GM21786 (cell line): Measurements from ENCODE around the gene CSRNP2.
"Not testable (repeated sequence)": the region's sequence is repeated elsewhere in the genome, so short reads cannot be mapped to it uniquely, and the experiment has no call there.

ENCODE experiments used
- ATAC-seq: cut with Tn5 transposase; IDR thresholded peaks from one replicate; pipeline ENCODE4 v1.9.1; 2021; ENCODE audit not compliant: unreplicated experiment

The CSRNP2 gene

GRCh38 chr12:51028126-51028812 lies 55.1 kb downstream of the CSRNP2 start:
- ATAC-seq: no peak

GRCh38 chr12:51027342-51027835 lies 56.0 kb downstream of the CSRNP2 start:
- ATAC-seq: no peak

GRCh38 chr12:51025836-51026638 lies 57.4 kb downstream of the CSRNP2 start, which contains the start of gene SLC11A2:
TSS of gene SLC11A2 (minus strand) at chr12:51026384. CDS start at chr12:51010728, 15,656 bp downstream.
- peak; percentile 85 for ATAC-seq

GRCh38 chr12:51025338-51025835 lies 58.0 kb downstream of the CSRNP2 start:
- ATAC-seq: no peak

- ATAC-seq: no peak
Observed at GRCh38 chr12:51023625-51024382, 59.6 kb downstream of the CSRNP2 start.

- ATAC-seq: no peak
Observed at GRCh38 chr12:51021694-51022093, 61.7 kb downstream of the CSRNP2 start.

- no peak for ATAC-seq
Observed at GRCh38 chr12:51020448-51021182, 62.8 kb downstream of the CSRNP2 start.

GRCh38 chr12:51019927-51020326 lies 63.5 kb downstream of the CSRNP2 start:
- no peak for ATAC-seq

- ATAC-seq: no peak
Observed at GRCh38 chr12:51018956-51019355, 64.4 kb downstream of the CSRNP2 start.

- ATAC-seq: no peak
Observed at GRCh38 chr12:51017452-51017851, 65.9 kb downstream of the CSRNP2 start.

GRCh38 chr12:51014467-51014866 lies 68.9 kb downstream of the CSRNP2 start:
- not testable (repeated sequence) for ATAC-seq

GRCh38 chr12:51013441-51013840 lies 70.0 kb downstream of the CSRNP2 start:
- no peak for ATAC-seq

GRCh38 chr12:51012570-51013236 lies 70.7 kb downstream of the CSRNP2 start:
- no peak for ATAC-seq

- ATAC-seq: no peak
Observed at GRCh38 chr12:51011955-51012354, 71.4 kb downstream of the CSRNP2 start.
